Kidney (tissue), 14 donors: ENCODE measurements around the gene RNASEH2C. TPM values are rescaled to one million over a fixed set of nuclear protein-coding genes. Genes with fewer than 3 reads are reported as not detected.
"Not testable (repeated sequence)": the region's sequence is repeated elsewhere in the genome, so short reads cannot be mapped to it uniquely, and the experiment has no call there.

Experiments
- DNase-seq, 5 donors: peaks; one replicate each; pipeline ENCODE4 v3.0.0-alpha.2; 2013 to 2020
- FAIRE-seq: peaks from 2 replicates; lab custom pipeline; 2012; peaks lifted over from hg19 to GRCh38; lab: Jason Lieb, UNC
- H3K27ac ChIP-seq, 2 donors: one replicate each; pipeline ENCODE4 v1.7.0; 2013; ENCODE audit warnings: low read depth in 2 of 2, low read length in 2 of 2, inconsistent platforms in 1 of 2
- H3K27me3 ChIP-seq: one replicate; pipeline ENCODE4 v1.7.1; 2013; ENCODE audit warnings: low read length, inconsistent platforms; ENCODE audit not compliant: control insufficient read depth, insufficient read depth
- H3K36me3 ChIP-seq, 3 donors: one replicate each; pipeline versions ENCODE4 v1.7.0 to v1.7.1; 2013; ENCODE audit warnings: low read length in 3 of 3, control low read depth in 1 of 3, inconsistent platforms in 1 of 3; ENCODE audit not compliant: insufficient read depth in 3 of 3, control insufficient read depth in 2 of 3
- H3K4me1 ChIP-seq, 3 donors: one replicate each; pipeline versions ENCODE4 v1.7.0 to v1.7.1; 2013; ENCODE audit warnings: low read length in 3 of 3, inconsistent platforms in 1 of 3, low read depth in 1 of 3; ENCODE audit not compliant: control insufficient read depth in 2 of 3, insufficient read depth in 2 of 3
- H3K4me3 ChIP-seq, 3 donors: one replicate each; pipeline versions ENCODE4 v1.7.0 to v1.8.1; 2013; ENCODE audit warnings: low read length in 3 of 3, control low read depth in 1 of 3, inconsistent platforms in 1 of 3
- H3K9ac ChIP-seq, 3 donors: one replicate each; pipeline versions ENCODE4 v1.7.0 to v1.7.1; 2013; ENCODE audit warnings: low read length in 3 of 3, control low read depth in 1 of 3, inconsistent platforms in 1 of 3
- H3K9me3 ChIP-seq, 3 donors: one replicate each; pipeline versions ENCODE4 v1.7.0 to v1.7.1; 2013; ENCODE audit warnings: low read length in 3 of 3, control low read depth in 1 of 3, inconsistent platforms in 1 of 3; ENCODE audit not compliant: control insufficient read depth in 2 of 3, insufficient read depth in 1 of 3
- intact Hi-C: fragments of 100-400 bp; cut with DNase I; formaldehyde crosslinking; loops from one replicate; pipeline ENCODE4 v1.11.1; 2022
- polyA plus RNA-seq: library from polyadenylated mRNA; stranded (reverse); fragments of 350-450 nt; fragmentation: Illumina TruSeq; extraction: RNeasy Lipid Tissue Mini Kit (QIAGEN cat#74804); gene quantifications from one replicate; pipeline ENCODE4 v1.2.3, GENCODE V29; 2014; ENCODE audit warnings: low read depth, low replicate concordance; ENCODE audit not compliant: insufficient read depth
- total RNA-seq: library from RNA; stranded (reverse); fragmentation: NEBNext Ultra II Directional; extraction: Animal tissue kit (Norgen Biotek cat#: 25700); gene quantifications from one replicate; pipeline ENCODE4 v1.2.1, GENCODE V29; 2021
- TF ChIP-seq, protein P1 (sequence below): IDR thresholded peaks from 3 replicates; pipeline ENCODE4 v1.5.1; 2012; ENCODE audit warnings: mild to moderate bottlenecking, moderate library complexity, borderline replicate concordance; ENCODE audit not compliant: insufficient read depth; ENCODE audit errors: extremely low read depth
- donor health status: control.
- donor health status: control.
- donor health status: control.
- donor health status: control.
- donor health status: control.
- donor health status: DM: yes; HTN: yes; CAD: no.
- donor health status: Normal renal cell carcinoma (clear cell type).

RNASEH2C gene
- total and polyA plus RNA-seq, 2 donors from 2014 or later: 43.7 to 129 TPM

DNA sequence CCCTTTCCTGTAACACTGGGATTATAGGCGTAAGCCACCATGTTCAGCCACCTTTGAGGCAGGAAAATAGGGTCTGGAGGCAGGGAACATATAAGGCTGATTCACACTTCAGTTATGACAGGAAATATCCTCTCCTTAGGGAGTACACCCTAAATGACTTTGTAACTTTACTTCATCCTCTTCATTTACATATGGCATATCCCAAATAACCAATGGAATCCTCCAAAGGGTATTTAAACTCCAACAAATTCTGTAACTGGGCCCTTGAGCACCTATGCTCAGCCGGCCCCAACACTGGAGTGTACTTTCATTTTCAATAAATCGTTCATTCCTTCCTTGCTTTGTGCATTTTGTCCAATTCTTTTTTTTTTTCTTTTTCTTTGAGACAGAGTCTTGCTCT is 10.2 kb downstream of the RNASEH2C start:
- Histone ChIP-seq H3K9me3 (no peaks in the 10 kb centered on the region), H3K27ac (no peak overlapping the region), H3K27me3 (no peaks in the 10 kb centered on the region), H3K4me1 (peaks cover 0 to 7% (median 0%) of the 10 kb centered on the region in 3 donors), H3K9ac (no peak overlapping the region), H3K4me3 (no peak overlapping the region), H3K36me3 (peaks cover 10 to 21% (median 16%) of the 10 kb centered on the region in 3 donors)
- FAIRE-seq: no peak
- TF ChIP-seq, protein P1, sequence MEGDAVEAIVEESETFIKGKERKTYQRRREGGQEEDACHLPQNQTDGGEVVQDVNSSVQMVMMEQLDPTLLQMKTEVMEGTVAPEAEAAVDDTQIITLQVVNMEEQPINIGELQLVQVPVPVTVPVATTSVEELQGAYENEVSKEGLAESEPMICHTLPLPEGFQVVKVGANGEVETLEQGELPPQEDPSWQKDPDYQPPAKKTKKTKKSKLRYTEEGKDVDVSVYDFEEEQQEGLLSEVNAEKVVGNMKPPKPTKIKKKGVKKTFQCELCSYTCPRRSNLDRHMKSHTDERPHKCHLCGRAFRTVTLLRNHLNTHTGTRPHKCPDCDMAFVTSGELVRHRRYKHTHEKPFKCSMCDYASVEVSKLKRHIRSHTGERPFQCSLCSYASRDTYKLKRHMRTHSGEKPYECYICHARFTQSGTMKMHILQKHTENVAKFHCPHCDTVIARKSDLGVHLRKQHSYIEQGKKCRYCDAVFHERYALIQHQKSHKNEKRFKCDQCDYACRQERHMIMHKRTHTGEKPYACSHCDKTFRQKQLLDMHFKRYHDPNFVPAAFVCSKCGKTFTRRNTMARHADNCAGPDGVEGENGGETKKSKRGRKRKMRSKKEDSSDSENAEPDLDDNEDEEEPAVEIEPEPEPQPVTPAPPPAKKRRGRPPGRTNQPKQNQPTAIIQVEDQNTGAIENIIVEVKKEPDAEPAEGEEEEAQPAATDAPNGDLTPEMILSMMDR: no peak
- intact Hi-C loops: loop anchor here (10.0 kb wide), 1 partner anchor 104 kb away; no protein-coding TSS in a partner anchor
- no peak for DNase-seq

DNA sequence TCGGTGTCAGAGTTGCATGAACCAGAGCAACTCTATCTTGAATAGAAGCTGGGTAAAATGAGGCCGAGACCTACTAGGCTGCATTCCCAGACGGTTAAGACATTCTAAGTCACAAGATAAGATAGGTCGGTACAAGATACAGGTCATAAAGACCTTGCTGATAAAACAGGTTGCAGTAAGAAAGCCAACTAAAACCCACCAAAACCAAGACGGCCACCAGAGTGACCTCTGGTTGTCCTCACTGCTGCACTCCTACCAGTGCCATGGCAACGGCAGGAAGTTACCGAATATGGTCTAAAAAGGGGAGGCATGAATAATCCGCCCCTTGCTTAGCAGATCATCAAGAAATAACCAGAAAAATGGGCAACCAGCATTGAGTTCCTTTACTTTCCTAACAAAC is 10.9 kb downstream of the RNASEH2C start:
- intact Hi-C loops: loop anchor here (10.0 kb wide), 2 partner anchors 105 to 125 kb away; partner anchors contain the start of gene SNX32
- peaks cover 0 to 7% (median 0%) of the 10 kb centered on the region in 3 donors for H3K4me1 ChIP-seq
- H3K27ac ChIP-seq: no peak overlapping the region
- FAIRE-seq (no peak), DNase-seq (no peak)
- peaks cover 5 to 13% (median 9%) of the 10 kb centered on the region in 3 donors for H3K36me3 ChIP-seq
- TF ChIP-seq, protein P1: no peak
- H3K27me3 ChIP-seq: no peaks in the 10 kb centered on the region
- no peak overlapping the region for H3K4me3 ChIP-seq
- no peak overlapping the region for H3K9ac ChIP-seq
- H3K9me3 ChIP-seq: no peaks in the 10 kb centered on the region

DNA sequence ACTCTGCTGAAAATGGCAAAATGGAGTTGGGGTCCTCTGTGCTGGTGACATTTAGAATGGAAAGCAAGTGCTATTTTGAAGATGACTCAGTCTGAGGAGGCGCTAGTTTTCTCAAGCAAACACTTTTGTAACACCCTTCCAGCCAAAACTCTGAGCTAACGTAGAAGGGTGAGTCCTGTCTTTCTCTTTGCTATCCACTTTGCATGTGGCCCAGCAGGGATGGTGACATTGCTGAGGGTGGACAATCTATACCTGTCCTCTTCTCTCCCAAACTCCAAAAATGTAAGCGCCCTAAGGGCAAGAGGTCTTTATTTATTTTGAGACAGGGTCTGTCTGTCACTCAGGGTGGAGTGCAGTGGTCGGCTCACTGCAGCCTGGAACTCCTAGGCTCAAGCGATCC is 12.1 kb downstream of the RNASEH2C start:
- H3K4me3 ChIP-seq: no peak overlapping the region
- peaks cover 0 to 7% (median 0%) of the 10 kb centered on the region in 3 donors for H3K4me1 ChIP-seq
- no peaks in the 10 kb centered on the region for H3K27me3 ChIP-seq
- FAIRE-seq: no peak
- no peak overlapping the region for H3K27ac ChIP-seq
- peaks cover 0 to 2% (median 1%) of the 10 kb centered on the region in 3 donors for H3K36me3 ChIP-seq
- no peak for DNase-seq
- no peaks in the 10 kb centered on the region for H3K9me3 ChIP-seq
- H3K9ac ChIP-seq: no peak overlapping the region
- TF ChIP-seq, protein P1: no peak
- intact Hi-C loops: loop anchor here (10.0 kb wide), 1 partner anchor 126 kb away; the partner anchor contains the start of gene SNX32

DNA sequence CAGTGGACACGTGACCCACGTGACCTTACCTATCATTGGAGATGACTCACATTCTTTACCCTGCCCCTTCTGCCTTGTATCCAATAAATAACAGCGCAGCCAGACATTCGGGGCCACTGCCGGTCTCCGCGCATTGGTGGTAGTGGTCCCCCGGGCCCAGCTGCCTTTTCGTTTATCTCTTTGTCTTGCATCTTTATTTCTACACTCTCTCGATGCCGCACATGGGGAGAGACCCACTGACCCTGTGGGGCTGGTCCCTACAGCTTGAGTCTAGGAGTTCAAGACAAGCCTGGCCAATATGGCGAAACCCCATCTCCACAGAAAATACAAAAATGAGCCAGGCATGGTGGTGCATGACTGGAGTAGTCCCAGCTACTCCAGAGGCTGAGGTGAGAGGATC is 13.6 kb downstream of the RNASEH2C start:
- H3K27me3 ChIP-seq, DNase-seq, H3K4me1 ChIP-seq, H3K27ac ChIP-seq, H3K9ac ChIP-seq, H3K36me3 ChIP-seq, H3K9me3 ChIP-seq, H3K4me3 ChIP-seq, FAIRE-seq: not testable (repeated sequence)
- intact Hi-C loops: loop anchor here (10.0 kb wide), 1 partner anchor 128 kb away; the partner anchor contains the start of gene SNX32
